AG09319 (cell line): ENCODE measurements around the gene SMAP2.
"Not testable (repeated sequence)": the region's sequence is repeated elsewhere in the genome, so short reads cannot be mapped to it uniquely, and the experiment has no call there.

Experiments
- DNase-seq: peaks from one replicate; pipeline ENCODE4 v3.0.0-alpha.2; 2010; ENCODE audit warnings: low read depth; ENCODE audit errors: extremely low read depth
- TF ChIP-seq, protein P1 (sequence below): IDR thresholded peaks from 2 replicates; pipeline ENCODE4 v1.5.1; 2011; ENCODE audit warnings: low read depth, mild to moderate bottlenecking, inconsistent platforms, low read length, moderate library complexity

SMAP2 gene

DNA sequence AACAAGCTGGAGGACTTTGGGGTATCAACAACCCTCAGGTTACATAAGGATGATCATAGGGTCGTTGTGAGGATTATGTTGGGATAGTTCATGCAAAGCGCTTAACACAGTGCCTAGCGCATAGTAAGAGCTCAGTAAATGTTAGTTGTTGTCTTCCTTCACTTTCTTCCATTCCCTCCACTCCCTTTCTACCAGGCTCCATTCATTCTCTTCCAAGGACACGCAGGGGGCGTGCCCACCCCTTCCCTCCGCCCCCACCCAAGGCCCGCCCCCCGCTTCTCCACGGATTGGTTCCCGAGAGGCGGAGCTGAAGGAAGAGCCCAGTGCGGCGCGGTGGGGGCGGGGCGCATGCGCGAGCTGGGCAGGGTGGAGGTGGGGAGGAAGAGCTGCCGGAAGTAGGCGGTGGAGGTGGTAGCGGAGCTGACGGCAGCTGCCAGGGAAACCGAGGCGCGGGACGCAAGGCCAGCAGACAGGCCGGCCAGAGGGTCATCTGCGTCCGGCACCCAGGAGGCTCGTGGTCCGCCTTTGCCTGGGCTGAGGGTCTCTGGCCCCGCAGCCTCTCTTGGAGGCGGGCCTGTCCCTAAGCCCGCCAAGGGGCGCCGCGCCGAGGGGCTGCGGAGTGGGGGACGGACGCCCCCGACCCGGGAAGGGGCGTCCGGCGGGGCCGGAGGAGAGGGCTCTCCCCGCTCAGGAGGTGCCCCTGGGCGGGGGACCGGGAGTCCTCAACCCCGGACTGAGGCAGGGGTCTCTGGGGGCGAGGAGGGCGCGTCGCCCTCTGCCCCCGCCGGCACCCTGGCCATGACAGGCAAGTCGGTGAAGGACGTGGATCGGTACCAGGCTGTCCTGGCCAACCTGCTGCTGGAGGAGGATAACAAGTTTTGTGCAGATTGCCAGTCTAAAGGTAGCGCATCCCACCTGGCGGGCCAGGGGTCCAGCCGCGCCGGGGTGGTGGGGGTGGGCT is at the start of gene SMAP2:
TSS of gene SMAP2 (plus strand) at position 405 of the 961 bp plus-strand sequence. CDS start at position 799, 394 bp downstream.
- TF ChIP-seq, protein P1, sequence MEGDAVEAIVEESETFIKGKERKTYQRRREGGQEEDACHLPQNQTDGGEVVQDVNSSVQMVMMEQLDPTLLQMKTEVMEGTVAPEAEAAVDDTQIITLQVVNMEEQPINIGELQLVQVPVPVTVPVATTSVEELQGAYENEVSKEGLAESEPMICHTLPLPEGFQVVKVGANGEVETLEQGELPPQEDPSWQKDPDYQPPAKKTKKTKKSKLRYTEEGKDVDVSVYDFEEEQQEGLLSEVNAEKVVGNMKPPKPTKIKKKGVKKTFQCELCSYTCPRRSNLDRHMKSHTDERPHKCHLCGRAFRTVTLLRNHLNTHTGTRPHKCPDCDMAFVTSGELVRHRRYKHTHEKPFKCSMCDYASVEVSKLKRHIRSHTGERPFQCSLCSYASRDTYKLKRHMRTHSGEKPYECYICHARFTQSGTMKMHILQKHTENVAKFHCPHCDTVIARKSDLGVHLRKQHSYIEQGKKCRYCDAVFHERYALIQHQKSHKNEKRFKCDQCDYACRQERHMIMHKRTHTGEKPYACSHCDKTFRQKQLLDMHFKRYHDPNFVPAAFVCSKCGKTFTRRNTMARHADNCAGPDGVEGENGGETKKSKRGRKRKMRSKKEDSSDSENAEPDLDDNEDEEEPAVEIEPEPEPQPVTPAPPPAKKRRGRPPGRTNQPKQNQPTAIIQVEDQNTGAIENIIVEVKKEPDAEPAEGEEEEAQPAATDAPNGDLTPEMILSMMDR, result no peak

DNA sequence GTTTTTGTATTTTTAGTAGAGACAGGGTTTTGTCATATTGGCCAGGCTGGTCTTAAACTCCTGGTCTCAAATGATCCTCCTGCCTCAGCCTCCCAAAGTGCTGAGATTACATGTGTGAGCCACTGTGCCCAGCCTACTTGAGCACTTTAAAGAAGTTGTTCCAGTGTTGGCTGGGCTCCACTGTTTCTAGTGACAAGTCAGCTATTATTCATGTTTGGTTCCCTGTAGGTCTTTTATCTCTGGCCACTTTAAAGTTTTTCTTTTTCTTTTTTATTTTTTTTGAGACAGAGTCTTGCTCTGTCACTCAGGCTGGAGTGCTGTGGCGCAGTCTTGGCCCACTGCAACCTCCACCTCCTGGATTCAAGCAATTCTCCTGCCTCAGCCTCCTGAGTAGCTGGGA is 42.1 kb upstream of the SMAP2 start:
- DNase-seq, result not testable (repeated sequence)

More for the DNA sequence above, at the start of gene SMAP2:
- peak; percentile 90 for DNase-seq

DNA sequence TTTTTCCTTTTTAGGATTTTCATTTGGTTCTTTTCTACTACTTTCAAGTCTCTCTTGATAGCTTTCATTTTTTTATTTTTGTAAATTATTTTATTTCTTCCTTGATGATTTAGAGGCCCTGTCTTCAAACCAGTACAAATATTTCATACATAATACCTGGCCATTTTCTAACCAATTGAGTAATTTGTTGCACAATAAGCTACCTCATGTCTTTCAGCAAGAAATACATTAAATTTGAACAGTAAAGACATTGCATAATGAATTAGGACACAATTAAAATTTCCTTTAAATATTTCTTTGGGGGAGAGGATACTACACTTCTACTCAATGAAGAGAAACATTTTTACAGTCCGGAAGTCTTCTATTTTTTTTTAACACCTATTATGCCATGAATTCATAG is 40.8 kb upstream of the SMAP2 start:
- TF ChIP-seq, protein P1, result no peak
- no peak for DNase-seq

DNA sequence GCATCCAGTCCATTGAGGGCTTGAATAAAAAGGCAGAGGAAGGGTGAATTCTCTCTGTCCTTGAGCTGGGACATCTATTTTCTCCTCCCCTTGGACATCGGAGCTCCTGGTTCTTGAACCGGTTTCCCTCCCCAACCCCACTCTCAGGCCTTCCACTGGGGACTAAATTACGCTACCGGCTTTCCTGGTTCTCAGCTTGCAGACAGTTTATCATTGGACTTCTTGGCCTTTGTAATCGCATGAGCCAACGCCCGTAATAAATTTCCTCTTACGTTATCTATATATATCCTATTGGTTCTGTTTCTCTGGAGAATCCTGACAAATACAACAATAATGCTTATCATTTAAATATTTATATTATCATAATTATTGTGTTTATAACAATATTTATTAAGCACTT is 36.1 kb upstream of the SMAP2 start:
- no peak for DNase-seq
- TF ChIP-seq, protein P1, result no peak

DNA sequence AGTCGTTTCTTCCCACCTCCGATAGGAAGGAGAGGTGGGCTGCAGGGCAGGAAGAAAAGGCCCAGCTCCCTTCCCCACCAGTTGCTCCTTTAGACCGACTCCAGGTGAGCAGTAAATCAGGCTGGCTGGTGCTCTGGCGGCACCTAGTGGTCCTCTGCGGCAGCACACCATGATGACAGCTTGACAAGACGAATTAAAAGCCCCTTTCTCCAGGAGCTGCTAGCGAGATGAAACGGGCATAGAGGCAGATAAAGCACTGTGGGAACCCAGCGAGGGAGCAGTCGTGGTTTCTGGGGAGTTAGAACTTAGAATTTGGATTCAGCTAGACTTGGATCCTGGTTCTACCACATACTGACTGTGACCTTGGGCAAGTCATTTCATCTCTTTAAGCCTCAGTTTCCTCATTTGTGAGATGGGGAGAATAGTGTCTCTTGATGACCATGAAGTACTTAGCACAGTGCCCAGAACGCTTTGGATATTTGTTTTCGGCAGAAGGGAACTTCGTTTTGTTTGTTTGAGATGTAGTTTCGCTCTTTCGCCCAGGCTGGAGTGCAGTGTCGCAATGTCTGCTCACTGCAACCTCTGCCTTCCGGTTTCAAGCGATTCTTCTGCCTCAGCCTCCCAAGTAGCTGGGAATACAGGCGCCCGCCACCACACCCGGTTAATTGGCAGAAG is 34.6 kb upstream of the SMAP2 start:
- TF ChIP-seq, protein P1, result peak; percentile 100
- peak; percentile 36 for DNase-seq

DNA sequence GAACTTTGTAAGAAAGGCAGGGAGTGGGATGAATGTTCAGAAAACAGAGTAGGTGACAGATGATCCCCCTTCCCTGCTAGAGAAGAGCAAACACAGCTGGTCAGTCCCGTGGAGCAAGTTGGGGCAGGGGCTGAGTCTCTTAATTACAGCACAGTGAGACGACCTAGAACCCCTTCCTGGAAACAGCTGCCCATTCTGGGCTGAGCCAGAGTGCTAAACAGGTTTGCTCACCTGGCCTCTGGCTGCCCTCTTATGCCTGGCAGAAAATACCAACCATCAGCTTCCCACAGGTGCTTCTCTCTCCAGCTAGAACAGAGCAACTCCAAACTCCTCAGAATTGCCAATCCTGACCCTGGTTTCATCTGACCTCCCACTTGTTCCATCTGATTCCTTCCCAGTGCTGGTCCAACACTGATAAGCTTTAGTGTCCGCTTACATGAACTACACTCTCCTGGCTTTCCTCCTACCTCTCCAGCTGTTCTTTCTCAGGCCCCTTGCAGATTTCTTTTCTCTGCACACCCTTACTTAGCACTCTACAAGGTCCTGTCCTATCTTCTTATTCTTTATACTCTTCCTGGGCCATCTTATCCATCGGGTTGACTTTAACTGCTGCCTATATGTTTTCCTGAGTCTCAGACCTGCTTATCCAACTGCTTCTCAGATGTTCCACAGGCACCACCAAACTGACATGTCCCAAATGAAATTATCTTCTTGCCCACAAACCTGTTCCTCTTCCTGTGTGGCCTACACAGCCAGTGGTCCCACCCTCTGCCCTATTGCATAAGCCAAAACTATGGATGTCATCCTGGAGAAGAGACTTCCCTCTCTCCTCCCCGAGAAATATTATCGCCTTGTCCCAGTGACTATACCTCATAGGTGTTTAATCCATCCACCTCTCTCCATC is 33.9 kb upstream of the SMAP2 start:
- TF ChIP-seq, protein P1, result no peak
- no peak for DNase-seq
